ENCODE results near the gene AKAP12. TPM values are rescaled to one million over a fixed set of nuclear protein-coding genes. Genes with fewer than 3 reads are reported as not detected.

AKAP12 gene
- total RNA-seq, 1 experiment from 2014 or later, result 90.0 TPM

DNA sequence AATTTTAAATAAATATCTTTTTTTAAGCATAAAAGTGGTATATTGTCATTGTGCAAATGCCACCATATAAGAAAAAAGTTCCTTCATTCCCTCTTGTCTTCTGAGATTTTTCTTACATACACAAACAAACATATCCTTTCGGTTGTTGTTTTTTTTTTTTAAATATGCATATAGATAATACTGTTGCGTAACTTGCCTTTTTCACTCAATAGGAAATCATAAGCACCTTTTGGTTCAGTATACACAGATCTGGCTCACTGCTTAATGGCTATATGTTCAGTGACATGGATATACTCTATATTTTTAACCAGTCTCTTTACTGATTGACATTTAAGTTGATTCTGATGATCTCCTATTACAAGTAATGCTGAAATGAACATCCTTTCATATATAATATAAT, 40.1 kb downstream of the AKAP12 start:
- Mint-ChIP-seq H3K9me3 (no peaks in the 10 kb centered on the region), H3K4me1 (peaks cover 33% of the 10 kb centered on the region), H3K27me3 (ENCODE audit: low read depth) (no peaks in the 10 kb centered on the region), H3K4me3 (no peak overlapping the region), H3K27ac (no peak overlapping the region), H3K36me3 (no peaks in the 10 kb centered on the region)
- DNase-seq (ENCODE audit: low spot score) (no peak), ATAC-seq (no peak)
- no peak for TF ChIP-seq ZNF416 (CRISPR knock-in tag; IDR thresholded peaks at IDR 0.05)
- TF ChIP-seq, protein P1, sequence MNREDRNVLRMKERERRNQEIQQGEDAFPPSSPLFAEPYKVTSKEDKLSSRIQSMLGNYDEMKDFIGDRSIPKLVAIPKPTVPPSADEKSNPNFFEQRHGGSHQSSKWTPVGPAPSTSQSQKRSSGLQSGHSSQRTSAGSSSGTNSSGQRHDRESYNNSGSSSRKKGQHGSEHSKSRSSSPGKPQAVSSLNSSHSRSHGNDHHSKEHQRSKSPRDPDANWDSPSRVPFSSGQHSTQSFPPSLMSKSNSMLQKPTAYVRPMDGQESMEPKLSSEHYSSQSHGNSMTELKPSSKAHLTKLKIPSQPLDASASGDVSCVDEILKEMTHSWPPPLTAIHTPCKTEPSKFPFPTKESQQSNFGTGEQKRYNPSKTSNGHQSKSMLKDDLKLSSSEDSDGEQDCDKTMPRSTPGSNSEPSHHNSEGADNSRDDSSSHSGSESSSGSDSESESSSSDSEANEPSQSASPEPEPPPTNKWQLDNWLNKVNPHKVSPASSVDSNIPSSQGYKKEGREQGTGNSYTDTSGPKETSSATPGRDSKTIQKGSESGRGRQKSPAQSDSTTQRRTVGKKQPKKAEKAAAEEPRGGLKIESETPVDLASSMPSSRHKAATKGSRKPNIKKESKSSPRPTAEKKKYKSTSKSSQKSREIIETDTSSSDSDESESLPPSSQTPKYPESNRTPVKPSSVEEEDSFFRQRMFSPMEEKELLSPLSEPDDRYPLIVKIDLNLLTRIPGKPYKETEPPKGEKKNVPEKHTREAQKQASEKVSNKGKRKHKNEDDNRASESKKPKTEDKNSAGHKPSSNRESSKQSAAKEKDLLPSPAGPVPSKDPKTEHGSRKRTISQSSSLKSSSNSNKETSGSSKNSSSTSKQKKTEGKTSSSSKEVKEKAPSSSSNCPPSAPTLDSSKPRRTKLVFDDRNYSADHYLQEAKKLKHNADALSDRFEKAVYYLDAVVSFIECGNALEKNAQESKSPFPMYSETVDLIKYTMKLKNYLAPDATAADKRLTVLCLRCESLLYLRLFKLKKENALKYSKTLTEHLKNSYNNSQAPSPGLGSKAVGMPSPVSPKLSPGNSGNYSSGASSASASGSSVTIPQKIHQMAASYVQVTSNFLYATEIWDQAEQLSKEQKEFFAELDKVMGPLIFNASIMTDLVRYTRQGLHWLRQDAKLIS (CRISPR knock-in tag; IDR thresholded peaks at IDR 0.05; ENCODE audit: borderline replicate concordance), result no peak
- TF ChIP-seq, protein P2, sequence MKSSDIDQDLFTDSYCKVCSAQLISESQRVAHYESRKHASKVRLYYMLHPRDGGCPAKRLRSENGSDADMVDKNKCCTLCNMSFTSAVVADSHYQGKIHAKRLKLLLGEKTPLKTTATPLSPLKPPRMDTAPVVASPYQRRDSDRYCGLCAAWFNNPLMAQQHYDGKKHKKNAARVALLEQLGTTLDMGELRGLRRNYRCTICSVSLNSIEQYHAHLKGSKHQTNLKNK (CRISPR knock-in tag; IDR thresholded peaks at IDR 0.05), result no peak
- no peak for TF ChIP-seq JAZF1 (CRISPR knock-in tag; IDR thresholded peaks at IDR 0.05)
- TF ChIP-seq ZNF232 (CRISPR knock-in tag; IDR thresholded peaks at IDR 0.05), result no peak
- TF ChIP-seq SOX15 (CRISPR knock-in tag; IDR thresholded peaks at IDR 0.05), result no peak
- TF ChIP-seq, protein P3, sequence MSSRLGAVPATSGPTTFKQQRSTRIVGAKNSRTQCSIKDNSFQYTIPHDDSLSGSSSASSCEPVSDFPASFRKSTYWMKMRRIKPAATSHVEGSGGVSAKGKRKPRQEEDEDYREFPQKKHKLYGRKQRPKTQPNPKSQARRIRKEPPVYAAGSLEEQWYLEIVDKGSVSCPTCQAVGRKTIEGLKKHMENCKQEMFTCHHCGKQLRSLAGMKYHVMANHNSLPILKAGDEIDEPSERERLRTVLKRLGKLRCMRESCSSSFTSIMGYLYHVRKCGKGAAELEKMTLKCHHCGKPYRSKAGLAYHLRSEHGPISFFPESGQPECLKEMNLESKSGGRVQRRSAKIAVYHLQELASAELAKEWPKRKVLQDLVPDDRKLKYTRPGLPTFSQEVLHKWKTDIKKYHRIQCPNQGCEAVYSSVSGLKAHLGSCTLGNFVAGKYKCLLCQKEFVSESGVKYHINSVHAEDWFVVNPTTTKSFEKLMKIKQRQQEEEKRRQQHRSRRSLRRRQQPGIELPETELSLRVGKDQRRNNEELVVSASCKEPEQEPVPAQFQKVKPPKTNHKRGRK (CRISPR knock-in tag; IDR thresholded peaks at IDR 0.05; ENCODE audit: borderline replicate concordance), result no peak
- no peak for TF ChIP-seq FOXK1 (CRISPR knock-in tag; IDR thresholded peaks at IDR 0.05)
- no peak for TF ChIP-seq GTF2I (CRISPR knock-in tag; conservative IDR thresholded peaks at IDR 0.05)
- TF ChIP-seq IRF2 (CRISPR knock-in tag; IDR thresholded peaks at IDR 0.05; ENCODE audit: borderline replicate concordance, low read depth), result no peak
- TF ChIP-seq, protein P4, sequence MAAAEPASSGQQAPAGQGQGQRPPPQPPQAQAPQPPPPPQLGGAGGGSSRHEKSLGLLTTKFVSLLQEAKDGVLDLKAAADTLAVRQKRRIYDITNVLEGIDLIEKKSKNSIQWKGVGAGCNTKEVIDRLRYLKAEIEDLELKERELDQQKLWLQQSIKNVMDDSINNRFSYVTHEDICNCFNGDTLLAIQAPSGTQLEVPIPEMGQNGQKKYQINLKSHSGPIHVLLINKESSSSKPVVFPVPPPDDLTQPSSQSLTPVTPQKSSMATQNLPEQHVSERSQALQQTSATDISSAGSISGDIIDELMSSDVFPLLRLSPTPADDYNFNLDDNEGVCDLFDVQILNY (CRISPR knock-in tag; IDR thresholded peaks at IDR 0.05), result no peak
- TF ChIP-seq FOXJ3 (CRISPR knock-in tag; IDR thresholded peaks at IDR 0.05; ENCODE audit: borderline replicate concordance), result no peak
- TF ChIP-seq SMAD4 (CRISPR knock-in tag; IDR thresholded peaks at IDR 0.05), result no peak
- TF ChIP-seq, protein P5, sequence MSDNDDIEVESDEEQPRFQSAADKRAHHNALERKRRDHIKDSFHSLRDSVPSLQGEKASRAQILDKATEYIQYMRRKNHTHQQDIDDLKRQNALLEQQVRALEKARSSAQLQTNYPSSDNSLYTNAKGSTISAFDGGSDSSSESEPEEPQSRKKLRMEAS (CRISPR knock-in tag; IDR thresholded peaks at IDR 0.05), result no peak
- TF ChIP-seq, protein P6, sequence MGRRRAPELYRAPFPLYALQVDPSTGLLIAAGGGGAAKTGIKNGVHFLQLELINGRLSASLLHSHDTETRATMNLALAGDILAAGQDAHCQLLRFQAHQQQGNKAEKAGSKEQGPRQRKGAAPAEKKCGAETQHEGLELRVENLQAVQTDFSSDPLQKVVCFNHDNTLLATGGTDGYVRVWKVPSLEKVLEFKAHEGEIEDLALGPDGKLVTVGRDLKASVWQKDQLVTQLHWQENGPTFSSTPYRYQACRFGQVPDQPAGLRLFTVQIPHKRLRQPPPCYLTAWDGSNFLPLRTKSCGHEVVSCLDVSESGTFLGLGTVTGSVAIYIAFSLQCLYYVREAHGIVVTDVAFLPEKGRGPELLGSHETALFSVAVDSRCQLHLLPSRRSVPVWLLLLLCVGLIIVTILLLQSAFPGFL (CRISPR knock-in tag; IDR thresholded peaks at IDR 0.05; ENCODE audit: borderline replicate concordance), result no peak
- TF ChIP-seq, protein P7, sequence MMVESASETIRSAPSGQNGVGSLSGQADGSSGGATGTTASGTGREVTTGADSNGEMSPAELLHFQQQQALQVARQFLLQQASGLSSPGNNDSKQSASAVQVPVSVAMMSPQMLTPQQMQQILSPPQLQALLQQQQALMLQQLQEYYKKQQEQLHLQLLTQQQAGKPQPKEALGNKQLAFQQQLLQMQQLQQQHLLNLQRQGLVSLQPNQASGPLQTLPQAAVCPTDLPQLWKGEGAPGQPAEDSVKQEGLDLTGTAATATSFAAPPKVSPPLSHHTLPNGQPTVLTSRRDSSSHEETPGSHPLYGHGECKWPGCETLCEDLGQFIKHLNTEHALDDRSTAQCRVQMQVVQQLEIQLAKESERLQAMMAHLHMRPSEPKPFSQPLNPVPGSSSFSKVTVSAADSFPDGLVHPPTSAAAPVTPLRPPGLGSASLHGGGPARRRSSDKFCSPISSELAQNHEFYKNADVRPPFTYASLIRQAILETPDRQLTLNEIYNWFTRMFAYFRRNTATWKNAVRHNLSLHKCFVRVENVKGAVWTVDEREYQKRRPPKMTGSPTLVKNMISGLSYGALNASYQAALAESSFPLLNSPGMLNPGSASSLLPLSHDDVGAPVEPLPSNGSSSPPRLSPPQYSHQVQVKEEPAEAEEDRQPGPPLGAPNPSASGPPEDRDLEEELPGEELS (CRISPR knock-in tag; IDR thresholded peaks at IDR 0.05), result no peak
- no peak for TF ChIP-seq NFATC4 (CRISPR knock-in tag; IDR thresholded peaks at IDR 0.05)
- TF ChIP-seq ZNF396 (CRISPR knock-in tag; IDR thresholded peaks at IDR 0.05; ENCODE audit: borderline replicate concordance), result no peak
- TF ChIP-seq RELA (CRISPR knock-in tag; IDR thresholded peaks at IDR 0.05; ENCODE audit: borderline replicate concordance), result no peak
- no peak for TF ChIP-seq CBFB (CRISPR knock-in tag; IDR thresholded peaks at IDR 0.05; ENCODE audit: low read depth)
- CTCF ChIA-PET, result no interaction called here
- POLR2A ChIA-PET, result no interaction called here

Data from WTC11 (cell line).